GM19193 (cell line): ENCODE measurements around the gene HINFP.

Experiments
- POLR2A ChIP-seq: IDR thresholded peaks from 4 replicates; pipeline ENCODE4 v1.6.1; 2011; ENCODE audit not compliant: insufficient read depth, insufficient read length; ENCODE audit errors: extremely low read depth

Gene HINFP

DNA sequence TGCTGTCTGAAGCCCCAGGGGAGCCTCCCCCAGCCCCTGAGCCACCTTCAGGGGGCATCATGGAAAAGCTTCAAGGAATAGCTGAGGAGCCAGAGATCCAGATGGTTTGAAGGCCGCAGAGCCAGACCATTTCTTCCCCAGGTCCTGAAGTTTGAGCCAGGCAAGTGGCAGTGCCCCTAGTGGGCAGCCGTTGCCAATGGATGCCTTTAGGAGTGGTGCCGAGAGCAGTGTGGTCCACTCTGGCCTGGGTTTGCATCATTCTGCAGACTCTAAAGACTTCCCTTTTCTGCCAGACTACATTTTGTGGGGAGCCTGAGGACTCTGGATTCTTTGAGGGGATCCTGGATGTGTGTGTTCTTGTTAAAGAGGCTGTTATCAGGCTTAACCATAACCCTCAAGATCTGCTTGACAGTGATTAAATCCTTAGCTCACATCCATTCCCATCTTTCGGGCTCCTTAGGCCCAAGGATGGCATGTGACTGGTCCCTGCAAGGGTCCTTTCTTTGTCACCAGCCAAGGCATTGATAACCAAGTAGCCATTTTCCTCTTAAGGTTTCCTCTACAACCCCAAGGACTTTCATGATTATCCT is 13.1 kb downstream of the HINFP start:
- TF ChIP-seq POLR2A, result no peak

GRCh38 chr11:119144825-119145486 is 23.6 kb downstream of the HINFP start:
- TF ChIP-seq POLR2A, result no peak

DNA sequence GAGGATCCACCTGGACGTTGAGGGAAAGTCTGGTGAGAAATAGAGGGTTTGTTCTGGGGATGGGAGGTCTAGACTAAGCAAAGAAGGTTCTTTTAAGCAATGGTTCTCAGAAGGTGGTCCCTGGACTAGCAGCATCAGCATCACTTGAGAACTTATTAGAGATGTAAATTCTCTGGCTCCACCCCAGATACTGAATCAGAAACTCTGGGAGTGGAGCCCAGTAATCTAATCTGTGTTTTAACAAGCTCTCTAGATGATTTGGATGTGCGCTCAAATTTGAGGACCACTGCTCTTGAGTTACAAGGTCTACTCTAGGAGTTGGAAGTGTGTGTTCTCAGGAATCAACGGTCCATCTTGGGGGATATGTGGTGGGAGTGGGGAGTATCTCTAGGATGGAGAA is 24.2 kb downstream of the HINFP start:
- no peak for TF ChIP-seq POLR2A

DNA sequence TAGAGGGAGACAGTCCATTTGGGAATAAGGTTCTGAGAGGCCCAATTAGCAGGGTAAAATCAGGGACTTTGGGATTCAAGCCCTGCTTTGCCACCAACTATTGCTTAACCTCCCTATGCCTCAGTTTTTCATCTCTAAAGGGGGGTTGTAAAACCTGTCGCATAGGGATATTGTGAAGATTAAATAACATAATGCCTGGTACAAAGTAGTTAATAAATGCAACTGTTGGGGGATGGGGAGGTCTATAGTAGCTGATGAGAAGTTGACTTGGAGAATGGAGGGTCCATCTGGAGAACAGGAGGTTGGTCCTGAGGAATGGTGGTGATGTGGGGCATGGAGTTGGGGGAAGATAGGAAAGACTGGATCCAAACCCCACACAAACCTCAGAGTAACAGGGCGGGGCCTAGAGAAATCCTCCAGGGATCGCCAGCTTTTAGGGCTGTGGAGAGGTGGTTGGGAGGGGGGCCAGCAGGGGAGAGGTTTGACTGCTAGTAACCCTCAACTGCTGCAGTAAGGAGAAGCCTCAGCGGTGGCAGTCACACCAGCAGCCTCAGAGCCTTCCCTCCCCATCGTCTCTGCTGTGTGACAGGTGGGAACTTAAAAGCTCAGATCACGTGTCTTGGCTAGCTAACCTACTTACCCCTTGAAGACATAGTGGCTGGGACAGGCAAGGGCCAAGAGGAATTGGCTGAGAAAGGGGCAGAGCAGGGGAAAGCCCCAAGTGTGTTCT is 26.4 kb downstream of the HINFP start:
- TF ChIP-seq POLR2A, result no peak

- TF ChIP-seq POLR2A, result no peak
These were observed 27.3 kb downstream of the HINFP start for GRCh38 chr11:119148720-119149017.

DNA sequence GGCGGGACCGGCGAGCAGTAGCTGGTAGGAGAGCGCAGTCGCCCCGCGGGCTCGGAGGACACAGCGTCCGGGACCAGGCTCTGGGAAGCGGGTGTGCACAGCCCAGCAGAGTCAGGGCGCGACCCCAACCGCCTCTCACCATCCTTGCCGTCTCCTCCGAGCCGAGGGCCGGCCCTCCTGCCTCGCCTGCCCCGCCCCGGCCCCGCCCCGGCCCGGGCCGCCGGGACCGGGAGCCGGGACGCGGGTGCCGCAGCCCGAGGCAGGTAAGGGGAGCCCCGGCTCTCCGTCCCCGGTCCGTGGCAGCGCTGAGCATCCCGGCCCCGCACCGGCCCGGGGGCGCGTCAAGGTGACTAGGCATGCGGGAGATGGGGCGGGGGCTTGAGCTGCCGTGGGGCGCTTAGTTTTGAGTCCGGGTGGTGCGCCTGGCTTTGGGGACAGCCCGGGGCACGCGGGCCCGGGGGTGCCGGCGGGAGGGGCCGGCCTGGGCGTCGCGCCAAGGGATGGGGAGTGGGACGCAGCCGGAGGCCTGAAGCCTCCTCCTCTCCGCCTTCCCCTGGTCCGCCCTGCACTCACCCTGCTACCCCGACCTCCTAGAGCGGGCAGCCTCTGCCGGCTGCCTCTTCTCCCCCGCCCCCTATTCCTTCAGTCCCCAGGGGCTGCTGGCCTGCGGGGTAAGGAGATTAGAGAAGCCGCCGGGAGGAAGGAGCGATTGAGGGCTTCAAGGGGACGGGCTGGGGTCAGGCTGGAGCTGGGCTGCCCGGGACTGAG is 27.8 kb downstream of the HINFP start, which contains the start of gene ABCG4:
ABCG4 (plus strand) TSS at position 35 of the 768 bp plus-strand sequence. CDS start 914 bp downstream, outside the sequence.
- no peak for TF ChIP-seq POLR2A

- no peak for TF ChIP-seq POLR2A
These were observed 28.5 kb downstream of the HINFP start for GRCh38 chr11:119149786-119150275.

DNA sequence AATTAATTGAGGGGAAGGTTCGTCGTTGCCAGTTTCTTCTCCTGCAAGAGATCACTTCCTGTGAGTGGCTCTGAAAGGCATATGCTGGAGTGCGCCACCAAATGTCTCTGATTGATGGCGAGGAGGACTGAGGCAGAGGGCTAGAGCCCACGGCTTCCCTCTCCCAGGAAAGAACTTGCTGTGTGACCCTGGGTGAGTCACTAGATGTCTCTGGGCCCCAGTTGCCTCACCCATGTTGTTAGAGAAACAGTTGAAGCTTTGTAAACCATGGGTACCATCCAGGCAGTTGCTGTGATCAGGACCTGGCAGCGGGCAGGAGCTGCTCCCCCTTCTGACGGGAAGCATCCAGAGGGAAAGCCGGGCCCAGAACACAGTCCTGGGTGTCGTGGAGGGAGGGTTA is 30.7 kb downstream of the HINFP start:
- TF ChIP-seq POLR2A, result no peak

GRCh38 chr11:119152604-119153003 is 31.2 kb downstream of the HINFP start:
- no peak for TF ChIP-seq POLR2A

DNA sequence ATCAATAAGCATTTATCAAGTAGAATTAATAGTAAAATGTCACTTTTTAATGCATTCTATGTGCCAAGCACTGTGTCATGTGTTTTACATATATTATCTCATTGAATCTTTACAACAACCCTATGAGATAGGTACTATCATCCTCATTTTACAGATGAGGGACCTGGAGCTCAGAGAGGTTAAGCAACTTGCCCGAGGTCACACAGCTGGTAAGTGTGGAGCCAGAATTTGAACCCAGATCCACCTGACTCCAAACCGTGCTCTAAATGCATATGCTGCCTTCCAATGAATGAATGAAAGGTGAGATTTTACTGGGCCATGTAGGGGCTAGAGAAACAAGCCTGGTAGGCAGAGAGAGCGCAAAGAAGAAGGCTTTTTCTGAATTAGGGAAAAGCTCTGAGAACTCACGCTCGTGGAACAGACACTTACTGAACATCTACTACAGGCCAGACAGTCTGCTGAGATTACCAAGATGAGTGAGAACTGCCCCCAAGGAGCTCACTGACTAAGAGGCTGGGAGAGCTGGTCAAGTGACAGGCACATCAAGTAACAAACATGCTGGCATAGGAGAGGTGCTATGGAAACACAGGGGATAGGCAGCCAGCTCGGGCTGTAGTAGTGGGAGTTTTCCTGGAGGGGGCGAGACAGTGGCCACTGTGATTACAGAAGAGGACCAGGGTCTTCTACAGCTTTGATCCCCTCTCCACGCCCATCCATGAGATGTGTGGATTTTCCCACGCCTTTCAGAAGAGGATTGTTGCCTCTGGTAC is 31.9 kb downstream of the HINFP start:
- TF ChIP-seq POLR2A, result no peak

DNA sequence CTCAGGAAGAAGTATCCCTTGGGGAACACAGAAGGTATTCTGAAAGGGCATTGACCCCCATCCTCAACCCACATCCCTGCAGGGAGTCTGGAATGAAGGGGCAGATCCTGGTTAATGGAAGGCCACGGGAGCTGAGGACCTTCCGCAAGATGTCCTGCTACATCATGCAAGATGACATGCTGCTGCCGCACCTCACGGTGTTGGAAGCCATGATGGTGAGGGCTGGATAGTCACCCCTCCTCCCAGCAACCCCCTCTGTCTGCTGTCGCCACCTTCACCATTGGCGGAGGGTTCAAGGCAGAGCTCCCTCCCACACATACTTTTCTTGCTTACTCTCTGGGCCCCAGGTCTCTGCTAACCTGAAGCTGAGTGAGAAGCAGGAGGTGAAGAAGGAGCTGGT is 32.8 kb downstream of the HINFP start:
- no peak for TF ChIP-seq POLR2A

DNA sequence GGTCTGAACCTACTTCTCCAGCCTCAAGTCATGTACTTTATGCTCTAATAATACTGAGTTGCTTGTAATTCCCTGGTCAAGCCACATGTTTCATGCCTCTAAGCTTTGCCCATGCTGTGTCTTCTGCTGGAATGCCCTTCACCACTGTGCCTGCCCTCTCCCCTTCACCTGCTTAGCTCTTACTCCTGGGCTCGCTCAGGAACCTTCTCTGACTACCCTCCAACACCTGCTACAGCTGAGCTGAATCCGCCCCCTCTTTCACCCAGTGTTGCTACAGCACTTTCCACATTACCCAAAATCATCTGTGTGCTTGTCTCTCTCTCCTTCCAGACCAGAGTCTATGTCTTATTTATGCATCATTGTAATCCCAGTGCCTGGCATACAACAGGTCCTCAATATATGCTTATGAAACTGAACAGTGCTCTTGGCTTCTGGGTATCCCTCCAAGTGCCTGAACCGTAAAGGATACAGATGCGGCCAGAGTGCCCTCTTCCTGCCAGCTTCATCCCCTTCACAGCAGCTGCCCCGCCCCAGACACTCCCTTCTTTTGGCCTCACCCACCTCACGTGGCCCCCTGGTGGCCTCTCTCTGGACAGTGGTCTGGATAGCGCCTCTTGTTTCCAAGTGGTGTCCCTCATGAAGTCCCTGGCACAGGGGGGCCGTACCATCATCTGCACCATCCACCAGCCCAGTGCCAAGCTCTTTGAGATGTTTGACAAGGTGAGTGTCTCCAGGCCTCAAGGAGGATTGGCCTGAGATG is 34.5 kb downstream of the HINFP start:
- no peak for TF ChIP-seq POLR2A

DNA sequence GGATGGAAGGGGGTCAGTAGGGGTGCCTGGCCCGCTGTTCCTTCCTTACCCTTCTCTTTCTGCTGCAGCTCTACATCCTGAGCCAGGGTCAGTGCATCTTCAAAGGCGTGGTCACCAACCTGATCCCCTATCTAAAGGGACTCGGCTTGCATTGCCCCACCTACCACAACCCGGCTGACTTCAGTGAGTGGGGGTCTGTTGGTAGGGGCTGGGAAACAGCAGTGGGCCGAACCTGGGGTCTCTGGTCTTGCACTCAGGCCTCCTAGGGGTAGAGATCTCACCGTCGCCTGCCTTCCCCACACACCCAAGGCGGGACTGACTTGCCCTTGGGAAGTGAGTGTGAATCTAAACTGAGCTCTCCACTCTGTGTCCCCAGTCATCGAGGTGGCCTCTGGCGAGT is 35.1 kb downstream of the HINFP start:
- TF ChIP-seq POLR2A, result no peak

GRCh38 chr11:119157063-119157462 is 35.7 kb downstream of the HINFP start:
- no peak for TF ChIP-seq POLR2A
